NCI-H2196 (cell line): ENCODE measurements around the gene DDX3X.
"Not testable (repeated sequence)": the region's sequence is repeated elsewhere in the genome, so short reads cannot be mapped to it uniquely, and the experiment has no call there.

Experiments used
- DNase-seq: peaks from one replicate; lab custom pipeline; 2025; ENCODE audit not compliant: unreplicated experiment; lab: John Stamatoyannopoulos, UW

Gene DDX3X

GRCh38 chrX:41333744-41334362 lies at the start of gene DDX3X:
Gene DDX3X (plus strand): TSS chrX:41334162. CDS start chrX:41334253, 91 bp downstream.
- DNase-seq: peak; percentile 80

- not testable (repeated sequence) for DNase-seq
Observed at GRCh38 chrX:41285928-41286327, 48.0 kb upstream of the DDX3X start.

GRCh38 chrX:41288641-41289040 lies 45.3 kb upstream of the DDX3X start:
- DNase-seq: no peak

- DNase-seq: no peak
Observed at GRCh38 chrX:41289095-41289494, 44.9 kb upstream of the DDX3X start.

GRCh38 chrX:41291309-41291708 lies 42.7 kb upstream of the DDX3X start:
- no peak for DNase-seq

- no peak for DNase-seq
Observed at GRCh38 chrX:41293269-41293668, 40.7 kb upstream of the DDX3X start.

- DNase-seq: no peak
Observed at GRCh38 chrX:41300758-41301437, 33.1 kb upstream of the DDX3X start.

- no peak for DNase-seq
Observed at GRCh38 chrX:41301438-41301824, 32.5 kb upstream of the DDX3X start.

- DNase-seq: peak; percentile 15
Observed at GRCh38 chrX:41302370-41302769, 31.6 kb upstream of the DDX3X start.

- no peak for DNase-seq
Observed at GRCh38 chrX:41303013-41303412, 30.9 kb upstream of the DDX3X start.

- DNase-seq: no peak
Observed at GRCh38 chrX:41304178-41304577, 29.8 kb upstream of the DDX3X start.

GRCh38 chrX:41308884-41309647 lies 24.9 kb upstream of the DDX3X start:
- no peak for DNase-seq

- no peak for DNase-seq
Observed at GRCh38 chrX:41312786-41313185, 21.2 kb upstream of the DDX3X start.

GRCh38 chrX:41313419-41313818 lies 20.5 kb upstream of the DDX3X start:
- DNase-seq: no peak

GRCh38 chrX:41314204-41314603 lies 19.8 kb upstream of the DDX3X start:
- DNase-seq: no peak

GRCh38 chrX:41314881-41315280 lies 19.1 kb upstream of the DDX3X start:
- DNase-seq: no peak

GRCh38 chrX:41316266-41316665 lies 17.7 kb upstream of the DDX3X start:
- not testable (repeated sequence) for DNase-seq

GRCh38 chrX:41317477-41318208 lies 16.3 kb upstream of the DDX3X start:
- no peak for DNase-seq

- DNase-seq: no peak
Observed at GRCh38 chrX:41320393-41320792, 13.6 kb upstream of the DDX3X start.

- DNase-seq: no peak
Observed at GRCh38 chrX:41322821-41323603, 10.9 kb upstream of the DDX3X start.

GRCh38 chrX:41326431-41326830 lies 7.5 kb upstream of the DDX3X start:
- no peak for DNase-seq
